HG03097 (cell line): Measurements from ENCODE around the gene INPP5A.

Source experiments
- ATAC-seq: cut with Tn5 transposase; IDR thresholded peaks from one replicate; pipeline ENCODE4 v1.9.1; 2021; ENCODE audit not compliant: unreplicated experiment, low FRiP score

Gene INPP5A

GRCh38 chr10:132652936-132653590 is 115.5 kb downstream of the INPP5A start:
- ATAC-seq, result no peak

- no peak for ATAC-seq
Measured at GRCh38 chr10:132653721-132654120, 116.1 kb downstream of the INPP5A start.

GRCh38 chr10:132654121-132654571 is 116.6 kb downstream of the INPP5A start:
- no peak for ATAC-seq

- ATAC-seq, result no peak
Measured at GRCh38 chr10:132654708-132655661, 117.4 kb downstream of the INPP5A start.

GRCh38 chr10:132655735-132656134 is 118.1 kb downstream of the INPP5A start:
- no peak for ATAC-seq

- ATAC-seq, result no peak
Measured at GRCh38 chr10:132656283-132657126, 118.9 kb downstream of the INPP5A start.

- no peak for ATAC-seq
Measured at GRCh38 chr10:132657127-132657706, 119.6 kb downstream of the INPP5A start.

GRCh38 chr10:132657748-132658147 is 120.2 kb downstream of the INPP5A start:
- no peak for ATAC-seq

- no peak for ATAC-seq
Measured at GRCh38 chr10:132658546-132659205, 121.1 kb downstream of the INPP5A start.

- ATAC-seq, result no peak
Measured at GRCh38 chr10:132659206-132660091, 121.9 kb downstream of the INPP5A start.

- ATAC-seq, result no peak
Measured at GRCh38 chr10:132660385-132660784, 122.8 kb downstream of the INPP5A start.

GRCh38 chr10:132662186-132662920 is 124.8 kb downstream of the INPP5A start:
- no peak for ATAC-seq

- ATAC-seq, result no peak
Measured at GRCh38 chr10:132663666-132664365, 126.2 kb downstream of the INPP5A start.

- no peak for ATAC-seq
Measured at GRCh38 chr10:132664407-132664806, 126.8 kb downstream of the INPP5A start.

- no peak for ATAC-seq
Measured at GRCh38 chr10:132664883-132665282, 127.3 kb downstream of the INPP5A start.

- ATAC-seq, result no peak
Measured at GRCh38 chr10:132665946-132666704, 128.5 kb downstream of the INPP5A start.
